ENCODE measurements around the gene MS4A10.

GRCh38 chr11:60767388-60767811 lies 17.7 kb upstream of the MS4A10 start:
- no peak for TF ChIP-seq EP300 (IDR thresholded peaks at IDR 0.05)
- TF ChIP-seq CTCF (IDR thresholded peaks at IDR 0.05), result no peak

Measured in stomach (tissue), 4 donors.